Measurements from ENCODE around the gene BBS1. TPM values are rescaled to one million over a fixed set of nuclear protein-coding genes. Genes with fewer than 3 reads are reported as not detected.

The BBS1 gene
- total RNA-seq, 2 donors from 2014 or later, result 90.3 to 114 TPM

DNA sequence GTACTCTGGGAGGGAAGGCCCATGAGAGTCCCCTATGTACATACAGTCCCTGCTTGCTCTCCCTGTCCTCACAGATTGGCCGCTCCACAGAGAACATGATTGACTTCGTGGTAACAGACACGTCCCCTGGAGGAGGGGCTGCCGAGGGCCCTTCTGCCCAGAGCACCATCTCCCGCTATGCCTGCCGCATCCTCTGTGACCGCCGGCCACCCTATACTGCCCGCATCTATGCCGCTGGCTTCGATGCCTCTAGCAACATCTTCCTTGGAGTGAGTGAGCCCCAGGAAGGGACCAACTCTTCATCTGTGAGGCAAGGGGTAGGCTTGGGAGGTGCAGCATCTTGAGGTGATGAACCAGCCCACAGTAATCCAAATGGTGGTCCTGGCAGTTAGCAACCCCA lies 37.3 kb upstream of the BBS1 start:
- H3K4me1 ChIP-seq (ENCODE audit: control insufficient read depth in 1 of 2, low read depth in 2 of 2), result peaks cover 0 to 5% of the 10 kb centered on the region in 2 donors
- H3K27ac ChIP-seq, result no peak overlapping the region
- no peaks in the 10 kb centered on the region for H3K9me3 ChIP-seq
- DNase-seq (ENCODE audit: low spot score), result no peak
- H3K4me3 ChIP-seq, result no peak overlapping the region
- ATAC-seq (ENCODE audit: insufficient number of reproducible peaks, low FRiP score, low read depth), result no peak
- peaks cover 35% of the 10 kb centered on the region for H3K36me3 ChIP-seq
- TF ChIP-seq CTCF (IDR thresholded peaks at IDR 0.05), result no peak
- H3K27me3 ChIP-seq (replicated peaks; ENCODE audit: insufficient read depth), result no peaks in the 10 kb centered on the region

- ATAC-seq (ENCODE audit: insufficient number of reproducible peaks, low FRiP score, low read depth) (no peak), DNase-seq (ENCODE audit: low spot score) (no peak)
- H3K4me3 ChIP-seq, result no peak overlapping the region
- no peak for TF ChIP-seq CTCF (IDR thresholded peaks at IDR 0.05)
- H3K9me3 ChIP-seq, result no peaks in the 10 kb centered on the region
- peaks cover 0 to 5% of the 10 kb centered on the region in 2 donors for H3K4me1 ChIP-seq (ENCODE audit: control insufficient read depth in 1 of 2, low read depth in 2 of 2)
- peaks cover 35% of the 10 kb centered on the region for H3K36me3 ChIP-seq
- no peaks in the 10 kb centered on the region for H3K27me3 ChIP-seq (replicated peaks; ENCODE audit: insufficient read depth)
- H3K27ac ChIP-seq, result no peak overlapping the region
Measured at GRCh38 chr11:66473608-66474515, 36.6 kb upstream of the BBS1 start.

GRCh38 chr11:66475349-66476172 lies 34.9 kb upstream of the BBS1 start:
- no peak for TF ChIP-seq CTCF (IDR thresholded peaks at IDR 0.05)
- H3K27ac ChIP-seq, result no peak overlapping the region
- H3K27me3 ChIP-seq (replicated peaks; ENCODE audit: insufficient read depth), result no peaks in the 10 kb centered on the region
- H3K9me3 ChIP-seq, result no peaks in the 10 kb centered on the region
- H3K4me3 ChIP-seq, result no peak overlapping the region
- ATAC-seq (ENCODE audit: insufficient number of reproducible peaks, low FRiP score, low read depth) (no peak), DNase-seq (ENCODE audit: low spot score) (no peak)
- peaks cover 3 to 11% of the 10 kb centered on the region in 2 donors for H3K4me1 ChIP-seq (ENCODE audit: control insufficient read depth in 1 of 2, low read depth in 2 of 2)
- peaks cover 35% of the 10 kb centered on the region for H3K36me3 ChIP-seq

GRCh38 chr11:66476173-66476840 lies 34.1 kb upstream of the BBS1 start:
- Histone ChIP-seq H3K27me3 (replicated peaks; ENCODE audit: insufficient read depth) (no peaks in the 10 kb centered on the region), H3K9me3 (no peaks in the 10 kb centered on the region), H3K4me1 (ENCODE audit: control insufficient read depth in 1 of 2, low read depth in 2 of 2) (peaks cover 8 to 18% of the 10 kb centered on the region in 2 donors), H3K27ac (no peak overlapping the region), H3K36me3 (peaks cover 29% of the 10 kb centered on the region), H3K4me3 (no peak overlapping the region)
- no peak for TF ChIP-seq CTCF (IDR thresholded peaks at IDR 0.05)
- ATAC-seq (ENCODE audit: insufficient number of reproducible peaks, low FRiP score, low read depth), result no peak
- DNase-seq (ENCODE audit: low spot score), result no peak

Data from thoracic aorta (tissue), 2 donors.